PC-9 (cell line): ENCODE results near the gene CNTNAP2. TPM values are rescaled to one million over a fixed set of nuclear protein-coding genes. Genes with fewer than 3 reads are reported as not detected.

Source experiments
- BruUV-seq: library from RNA; stranded (reverse); fragments of 400-500 nt; replicated peaks from 2 replicates; lab custom pipeline; 2021; lab: Mats Ljungman, UMichigan
- CTCF ChIA-PET: fragments of 300-600 bp; sonication (Branson Sonifier 250); formaldehyde crosslinking; loops from one replicate; lab custom pipeline; 2022; ENCODE audit warnings: antibody characterized with exemption; lab: Charles Lee
- POLR2A ChIA-PET: fragments of 300-600 bp; sonication (Branson Sonifier 250); formaldehyde crosslinking; loops from one replicate; lab custom pipeline; 2022; ENCODE audit warnings: antibody characterized with exemption; ENCODE audit not compliant: unreplicated experiment; lab: Charles Lee
- DNase-seq, 2 experiments: peaks; one replicate each; pipeline versions ENCODE4 v3.0.0 to v3.0.0-alpha.2; 2015 to 2022; ENCODE audit warnings: mixed read lengths in 1 of 2
- H2AFZ ChIP-seq: fragments of 200-600 bp; sonication (generic); 2 replicates; pipeline ENCODE4 v1.8.1; 2017; ENCODE audit warnings: antibody characterized with exemption
- H3F3A ChIP-seq: fragments of 200-600 bp; sonication (generic); 2 replicates; pipeline ENCODE4 v1.8.1; 2017; ENCODE audit warnings: antibody characterized with exemption, mild to moderate bottlenecking, low read depth; ENCODE audit not compliant: insufficient read depth
- H3K27ac ChIP-seq: fragments of 200-600 bp; sonication (generic); 2 replicates; pipeline ENCODE4 v1.6.1; 2016; ENCODE audit warnings: mixed run types
- H3K27me3 ChIP-seq: fragments of 200-600 bp; sonication (generic); 2 replicates; pipeline ENCODE4 v1.6.1; 2016; ENCODE audit warnings: low read depth, mixed run types; ENCODE audit not compliant: insufficient read depth
- H3K36me3 ChIP-seq: fragments of 200-600 bp; sonication (generic); 2 replicates; pipeline ENCODE4 v1.6.1; 2016; ENCODE audit warnings: low read depth, mixed run types
- H3K4me1 ChIP-seq: fragments of 200-600 bp; sonication (generic); replicated peaks from 2 replicates; pipeline ENCODE4 v1.6.1; 2016; ENCODE audit warnings: mixed run types; ENCODE audit not compliant: insufficient read depth
- H3K4me2 ChIP-seq: fragments of 200-600 bp; sonication (generic); 2 replicates; pipeline ENCODE4 v1.6.1; 2017; ENCODE audit warnings: mixed run types
- H3K4me3 ChIP-seq: fragments of 200-600 bp; sonication (generic); 2 replicates; pipeline ENCODE4 v1.6.1; 2016; ENCODE audit warnings: mixed run types
- H3K79me2 ChIP-seq: fragments of 200-600 bp; sonication (generic); 2 replicates; pipeline ENCODE4 v1.6.1; 2017; ENCODE audit warnings: low read depth, mixed run types
- H3K9me2 ChIP-seq: fragments of 200-600 bp; sonication (generic); 2 replicates; pipeline ENCODE4 v1.8.1; 2017; ENCODE audit warnings: mild to moderate bottlenecking; ENCODE audit not compliant: insufficient read depth
- H3K9me3 ChIP-seq: fragments of 200-600 bp; sonication (generic); 2 replicates; pipeline ENCODE4 v1.8.1; 2016; ENCODE audit warnings: low read depth; ENCODE audit not compliant: insufficient read depth
- H4K20me1 ChIP-seq: fragments of 200-600 bp; sonication (generic); 2 replicates; pipeline ENCODE4 v1.8.1; 2017; ENCODE audit not compliant: insufficient read depth
- EZH2 ChIP-seq: fragments of 200-600 bp; sonication (generic); IDR thresholded peaks from 2 replicates; pipeline ENCODE4 v1.8.0; 2017; ENCODE audit warnings: antibody characterized with exemption, low read depth
- intact Hi-C: fragments of 100-400 bp; cut with micrococcal nuclease; formaldehyde crosslinking; loops from one replicate; pipeline ENCODE4 v1.10.0; 2022; ENCODE audit not compliant: unreplicated experiment
- total RNA-seq: library from RNA; stranded (reverse); gene quantifications from 2 replicates; pipeline ENCODE4 v1.2.3, GENCODE V29; 2021
- TF ChIP-seq, protein P1 (sequence below): fragments of 200-600 bp; sonication (generic); conservative IDR thresholded peaks from 2 replicates; pipeline ENCODE4 v1.6.1; 2017; ENCODE audit warnings: mixed run types, antibody characterized with exemption, mild to moderate bottlenecking, moderate library complexity

The CNTNAP2 gene
- total RNA-seq, 1 experiment from 2014 or later = not detected

DNA sequence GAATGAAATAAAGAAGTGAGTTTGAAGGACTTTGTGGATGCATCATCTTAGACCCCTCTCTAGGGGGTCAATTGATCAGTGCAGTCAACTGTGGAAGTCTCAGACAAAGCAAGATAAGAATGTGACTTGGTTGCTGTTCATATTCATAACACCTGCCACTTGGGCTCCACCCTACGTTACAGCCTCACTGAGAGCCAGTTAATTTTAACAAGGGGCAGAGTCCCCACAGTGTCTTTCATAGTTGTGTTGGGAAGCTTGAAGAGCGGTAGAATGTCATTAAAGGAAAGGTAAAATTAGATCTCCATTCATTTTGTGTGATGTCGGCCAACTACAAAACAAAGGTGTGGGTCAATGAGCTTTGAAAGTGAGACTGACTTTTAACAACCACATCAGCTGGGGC, 2031.9 kb downstream of the CNTNAP2 start:
- Histone ChIP-seq H3F3A (no peaks in the 10 kb centered on the region), H3K4me3 (no peak overlapping the region), H3K9me3 (no peaks in the 10 kb centered on the region), H3K9me2 (no peaks in the 10 kb centered on the region), H3K79me2 (no peaks in the 10 kb centered on the region), H3K4me1 (no peaks in the 10 kb centered on the region), H3K36me3 (no peaks in the 10 kb centered on the region), H3K27ac (no peak overlapping the region), H2AFZ (no peak overlapping the region), H3K27me3 (peaks cover 4% of the 10 kb centered on the region), H3K4me2 (no peak overlapping the region), H4K20me1 (no peaks in the 10 kb centered on the region)
- ChIA-PET POLR2A (no interaction called here), CTCF (no interaction called here)
- no peak for DNase-seq
- intact Hi-C loops = no loop called here
- no TSS peak for BruUV-seq
- no peak for TF ChIP-seq EZH2
- TF ChIP-seq, protein P1, sequence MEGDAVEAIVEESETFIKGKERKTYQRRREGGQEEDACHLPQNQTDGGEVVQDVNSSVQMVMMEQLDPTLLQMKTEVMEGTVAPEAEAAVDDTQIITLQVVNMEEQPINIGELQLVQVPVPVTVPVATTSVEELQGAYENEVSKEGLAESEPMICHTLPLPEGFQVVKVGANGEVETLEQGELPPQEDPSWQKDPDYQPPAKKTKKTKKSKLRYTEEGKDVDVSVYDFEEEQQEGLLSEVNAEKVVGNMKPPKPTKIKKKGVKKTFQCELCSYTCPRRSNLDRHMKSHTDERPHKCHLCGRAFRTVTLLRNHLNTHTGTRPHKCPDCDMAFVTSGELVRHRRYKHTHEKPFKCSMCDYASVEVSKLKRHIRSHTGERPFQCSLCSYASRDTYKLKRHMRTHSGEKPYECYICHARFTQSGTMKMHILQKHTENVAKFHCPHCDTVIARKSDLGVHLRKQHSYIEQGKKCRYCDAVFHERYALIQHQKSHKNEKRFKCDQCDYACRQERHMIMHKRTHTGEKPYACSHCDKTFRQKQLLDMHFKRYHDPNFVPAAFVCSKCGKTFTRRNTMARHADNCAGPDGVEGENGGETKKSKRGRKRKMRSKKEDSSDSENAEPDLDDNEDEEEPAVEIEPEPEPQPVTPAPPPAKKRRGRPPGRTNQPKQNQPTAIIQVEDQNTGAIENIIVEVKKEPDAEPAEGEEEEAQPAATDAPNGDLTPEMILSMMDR = no peak

DNA sequence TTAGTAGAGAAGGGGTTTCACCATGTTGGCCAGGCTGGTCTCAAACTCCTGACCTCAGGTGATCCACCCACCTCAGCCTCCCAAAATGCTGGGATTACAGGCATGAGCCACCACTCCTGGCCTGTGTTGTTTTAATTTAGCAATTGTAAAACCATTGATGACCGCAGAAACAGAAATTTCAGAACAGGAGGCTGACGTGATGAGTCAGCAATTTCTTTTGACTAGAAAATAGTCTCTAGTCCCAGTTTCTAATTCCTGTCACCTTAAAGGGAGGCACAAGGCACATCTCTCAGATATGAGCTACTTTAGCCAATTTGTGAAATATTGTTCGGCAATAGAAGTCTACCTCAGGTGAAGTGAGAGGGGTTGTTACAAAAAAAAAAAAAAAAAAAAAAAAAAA, 2033.1 kb downstream of the CNTNAP2 start:
- H3K4me1 ChIP-seq = no peaks in the 10 kb centered on the region
- POLR2A ChIA-PET = no interaction called here
- H3F3A ChIP-seq = no peaks in the 10 kb centered on the region
- CTCF ChIA-PET = interaction anchor here (0.7 kb wide), 1 partner anchor 838 kb away, joined by 5 read pairs; no protein-coding TSS in a partner anchor
- no peaks in the 10 kb centered on the region for H3K36me3 ChIP-seq
- no peak overlapping the region for H2AFZ ChIP-seq
- DNase-seq = no peak
- H3K9me3 ChIP-seq = no peaks in the 10 kb centered on the region
- intact Hi-C loops = no loop called here
- H3K9me2 ChIP-seq = no peaks in the 10 kb centered on the region
- peaks cover 4% of the 10 kb centered on the region for H3K27me3 ChIP-seq
- no peaks in the 10 kb centered on the region for H4K20me1 ChIP-seq
- no peak overlapping the region for H3K4me3 ChIP-seq
- BruUV-seq = no TSS peak
- TF ChIP-seq, protein P1 = no peak
- no peak for TF ChIP-seq EZH2
- no peak overlapping the region for H3K4me2 ChIP-seq
- no peak overlapping the region for H3K27ac ChIP-seq
- no peaks in the 10 kb centered on the region for H3K79me2 ChIP-seq

DNA sequence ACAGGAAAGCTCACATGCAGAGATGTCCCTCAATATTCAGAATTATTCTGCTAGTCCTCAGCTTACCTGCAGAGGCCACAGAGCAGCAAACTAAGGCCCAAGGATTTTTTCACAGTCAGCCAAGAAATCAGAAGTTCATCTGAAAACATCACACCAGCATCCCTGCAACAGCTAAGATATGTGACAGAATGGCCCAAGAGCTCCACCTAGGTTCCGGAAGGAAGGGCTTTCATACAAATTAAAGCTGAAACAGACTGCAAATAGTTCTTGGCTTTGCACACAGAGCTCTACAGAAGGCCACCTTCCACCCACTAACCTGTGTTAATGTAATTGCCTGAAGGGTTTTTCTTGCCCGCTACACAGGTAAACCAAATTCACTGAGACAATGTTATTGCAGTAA, 2035.2 kb downstream of the CNTNAP2 start:
- CTCF ChIA-PET = no interaction called here
- DNase-seq = no peak

More for the DNA sequence above, 2035.2 kb downstream of the CNTNAP2 start:
- H3K4me2 ChIP-seq = no peak overlapping the region
- no peak overlapping the region for H3K4me3 ChIP-seq
- BruUV-seq = no TSS peak
- H4K20me1 ChIP-seq = no peaks in the 10 kb centered on the region
- no peaks in the 10 kb centered on the region for H3K79me2 ChIP-seq
- no peak overlapping the region for H3K27ac ChIP-seq
- no peaks in the 10 kb centered on the region for H3K36me3 ChIP-seq
- H3F3A ChIP-seq = no peaks in the 10 kb centered on the region
- no peaks in the 10 kb centered on the region for H3K9me3 ChIP-seq
- no peaks in the 10 kb centered on the region for H3K4me1 ChIP-seq
- POLR2A ChIA-PET = no interaction called here
- H2AFZ ChIP-seq = no peak overlapping the region
- peaks cover 7% of the 10 kb centered on the region for H3K27me3 ChIP-seq
- H3K9me2 ChIP-seq = no peaks in the 10 kb centered on the region
- intact Hi-C loops = no loop called here
- TF ChIP-seq EZH2 = no peak
- TF ChIP-seq, protein P1 = no peak
